Lower lobe of right lung (tissue), 2 donors: Measurements from ENCODE around the gene PTPRN2. TPM values are rescaled to one million over a fixed set of nuclear protein-coding genes. Genes with fewer than 3 reads are reported as not detected.
A peak's percentile ranks its signal among the peaks of the same experiment; 100 is the strongest.

Experiments used
- ATAC-seq, 2 donors: fragments of 200-7000 bp; cut with Tn5 transposase; one replicate each; pipeline ENCODE4 v1.9.1; 2020 to 2022; ENCODE audit warnings: mild to moderate bottlenecking in 2 of 2, moderate library complexity in 2 of 2
- DNase-seq: peaks from one replicate; pipeline ENCODE4 v3.0.0-alpha.2; 2020
- H3K27ac ChIP-seq: fragments of 200-600 bp; one replicate; pipeline ENCODE4 v1.8.0; 2022
- H3K27me3 ChIP-seq: fragments of 200-600 bp; one replicate; pipeline ENCODE4 v1.8.0; 2022; ENCODE audit warnings: low read depth
- H3K36me3 ChIP-seq: fragments of 200-600 bp; one replicate; pipeline ENCODE4 v1.8.0; 2022; ENCODE audit warnings: mild to moderate bottlenecking
- H3K4me1 ChIP-seq: fragments of 200-600 bp; one replicate; pipeline ENCODE4 v1.8.0; 2022
- H3K4me3 ChIP-seq: fragments of 200-600 bp; one replicate; pipeline ENCODE4 v1.8.0; 2022; ENCODE audit warnings: mild to moderate bottlenecking
- H3K9me3 ChIP-seq: fragments of 200-600 bp; one replicate; pipeline ENCODE4 v1.8.0; 2022
- intact Hi-C: fragments of 100-400 bp; cut with DNase I; formaldehyde crosslinking; loops from one replicate; pipeline ENCODE4 v1.11.0; 2022
- total RNA-seq: library from RNA; stranded (reverse); fragmentation: NEBNext Ultra II Directional; extraction: Animal tissue kit (Norgen Biotek cat#: 25700); gene quantifications from one replicate; pipeline ENCODE4 v1.2.1, GENCODE V29; 2021
- TF ChIP-seq, protein P1 (sequence below): fragments of 200-600 bp; IDR thresholded peaks from one replicate; pipeline ENCODE4 v1.8.0; 2022; ENCODE audit warnings: antibody characterized with exemption, mild to moderate bottlenecking
- donor health status: DM: no; HTN: yes; CAD: no; lungs with severe emphysema.

Gene PTPRN2
- total RNA-seq, 1 donor from 2014 or later, result 6.8 TPM

- TF ChIP-seq, protein P1, sequence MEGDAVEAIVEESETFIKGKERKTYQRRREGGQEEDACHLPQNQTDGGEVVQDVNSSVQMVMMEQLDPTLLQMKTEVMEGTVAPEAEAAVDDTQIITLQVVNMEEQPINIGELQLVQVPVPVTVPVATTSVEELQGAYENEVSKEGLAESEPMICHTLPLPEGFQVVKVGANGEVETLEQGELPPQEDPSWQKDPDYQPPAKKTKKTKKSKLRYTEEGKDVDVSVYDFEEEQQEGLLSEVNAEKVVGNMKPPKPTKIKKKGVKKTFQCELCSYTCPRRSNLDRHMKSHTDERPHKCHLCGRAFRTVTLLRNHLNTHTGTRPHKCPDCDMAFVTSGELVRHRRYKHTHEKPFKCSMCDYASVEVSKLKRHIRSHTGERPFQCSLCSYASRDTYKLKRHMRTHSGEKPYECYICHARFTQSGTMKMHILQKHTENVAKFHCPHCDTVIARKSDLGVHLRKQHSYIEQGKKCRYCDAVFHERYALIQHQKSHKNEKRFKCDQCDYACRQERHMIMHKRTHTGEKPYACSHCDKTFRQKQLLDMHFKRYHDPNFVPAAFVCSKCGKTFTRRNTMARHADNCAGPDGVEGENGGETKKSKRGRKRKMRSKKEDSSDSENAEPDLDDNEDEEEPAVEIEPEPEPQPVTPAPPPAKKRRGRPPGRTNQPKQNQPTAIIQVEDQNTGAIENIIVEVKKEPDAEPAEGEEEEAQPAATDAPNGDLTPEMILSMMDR, result no peak
- no peaks in the 10 kb centered on the region for H3K9me3 ChIP-seq
- no peaks in the 10 kb centered on the region for H3K4me1 ChIP-seq
- no peak overlapping the region for H3K4me3 ChIP-seq
- ATAC-seq (no peak), DNase-seq (no peak)
- no peaks in the 10 kb centered on the region for H3K36me3 ChIP-seq
- H3K27ac ChIP-seq, result no peak overlapping the region
- intact Hi-C loops, result no loop called here
- no peaks in the 10 kb centered on the region for H3K27me3 ChIP-seq
These were observed 173.6 kb downstream of the PTPRN2 start for GRCh38 chr7:158414002-158414401.

DNA sequence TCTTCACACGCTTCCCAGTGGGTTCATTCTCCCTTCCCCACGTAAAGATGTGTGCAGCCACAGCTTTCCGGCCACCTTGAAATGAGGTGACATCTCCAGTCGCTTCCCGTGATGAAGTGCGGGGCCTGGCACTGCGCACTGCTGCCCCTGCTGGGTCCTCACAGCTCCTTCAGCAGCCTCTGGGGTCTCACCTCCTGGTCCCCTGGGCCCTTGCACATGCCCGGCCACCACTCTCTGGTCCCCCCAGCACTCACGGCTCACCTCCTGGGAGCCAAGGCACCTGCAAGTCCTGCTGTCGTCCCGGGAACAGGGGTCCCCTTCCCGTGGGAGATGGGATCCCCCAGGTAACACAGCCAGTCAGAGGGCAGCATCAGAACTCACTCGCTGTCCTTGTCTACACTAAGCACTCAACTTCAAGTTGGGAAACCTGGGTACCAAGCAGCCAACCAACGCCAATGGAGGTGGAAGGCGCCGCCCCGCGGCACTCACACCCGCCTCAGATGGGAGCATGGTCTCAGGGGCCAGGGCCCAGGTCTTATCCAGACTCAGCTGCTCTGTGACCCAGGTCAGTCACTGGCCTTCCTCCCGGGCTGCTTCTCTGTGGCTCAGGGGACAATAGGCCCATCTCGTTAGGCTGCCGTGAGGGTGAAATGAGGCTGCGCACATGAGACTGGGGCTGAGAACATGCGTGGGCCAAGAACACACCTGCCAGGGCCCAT is 176.2 kb downstream of the PTPRN2 start:
- peak in 1 of 2 donors; percentile 25 for ATAC-seq
- no peaks in the 10 kb centered on the region for H3K27me3 ChIP-seq
- DNase-seq, result no peak
- no peaks in the 10 kb centered on the region for H3K36me3 ChIP-seq
- no peaks in the 10 kb centered on the region for H3K9me3 ChIP-seq
- no peak overlapping the region for H3K4me3 ChIP-seq
- H3K4me1 ChIP-seq, result no peaks in the 10 kb centered on the region
- TF ChIP-seq, protein P1, result no peak
- intact Hi-C loops, result no loop called here
- H3K27ac ChIP-seq, result no peak overlapping the region

- Histone ChIP-seq H3K4me1 (no peaks in the 10 kb centered on the region), H3K27me3 (no peaks in the 10 kb centered on the region), H3K27ac (no peak overlapping the region), H3K4me3 (no peak overlapping the region), H3K36me3 (no peaks in the 10 kb centered on the region), H3K9me3 (no peaks in the 10 kb centered on the region)
- DNase-seq, result no peak
- intact Hi-C loops, result no loop called here
- ATAC-seq, result peak; percentile 54 to 71
- TF ChIP-seq, protein P1, result no peak
These were observed 176.9 kb downstream of the PTPRN2 start for GRCh38 chr7:158410720-158411119.

GRCh38 chr7:158409816-158410330 is 177.8 kb downstream of the PTPRN2 start:
- H3K4me1 ChIP-seq, result no peaks in the 10 kb centered on the region
- H3K36me3 ChIP-seq, result no peaks in the 10 kb centered on the region
- intact Hi-C loops, result no loop called here
- no peaks in the 10 kb centered on the region for H3K27me3 ChIP-seq
- H3K9me3 ChIP-seq, result no peaks in the 10 kb centered on the region
- no peak overlapping the region for H3K27ac ChIP-seq
- TF ChIP-seq, protein P1, result no peak
- H3K4me3 ChIP-seq, result no peak overlapping the region
- DNase-seq, result no peak
- no peak for ATAC-seq

DNA sequence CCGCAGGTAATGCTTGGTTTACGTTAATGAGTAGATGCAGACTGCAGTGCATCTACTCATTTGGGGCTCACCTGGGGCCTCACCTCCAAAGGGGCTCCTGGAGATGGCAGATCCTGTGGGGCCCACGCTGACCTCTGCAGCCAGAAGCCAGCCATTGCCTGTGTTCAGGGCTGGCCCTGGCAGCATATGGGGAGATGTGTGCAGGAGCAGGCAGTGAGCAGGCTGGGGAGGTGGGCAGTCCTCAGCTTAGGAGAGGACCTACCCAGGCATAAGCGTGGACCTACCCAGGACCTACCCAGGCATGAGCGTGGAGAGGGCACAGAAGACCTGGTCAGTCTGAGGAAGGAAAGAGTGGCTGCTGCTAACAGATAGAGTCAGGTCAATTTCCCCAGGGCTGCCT is 178.5 kb downstream of the PTPRN2 start:
- Histone ChIP-seq H3K4me1 (no peaks in the 10 kb centered on the region), H3K27ac (no peak overlapping the region), H3K9me3 (no peaks in the 10 kb centered on the region), H3K36me3 (no peaks in the 10 kb centered on the region), H3K4me3 (no peak overlapping the region), H3K27me3 (no peaks in the 10 kb centered on the region)
- TF ChIP-seq, protein P1, result no peak
- ATAC-seq (no peak), DNase-seq (no peak)
- intact Hi-C loops, result no loop called here
